HL-60 (cell line): ENCODE results near the gene LIPE.

Experiments used
- DNase-seq, 2 experiments: peaks; one replicate each; pipeline ENCODE4 v3.0.0-alpha.2; 2010 to 2020; ENCODE audit warnings: low read depth in 1 of 2, low spot score in 1 of 2
- H3K27ac ChIP-seq: fragments of 250-450 bp; sonication (Bioruptor Pico); replicated peaks from 2 replicates; pipeline ENCODE4 v1.5.1; 2020; ENCODE audit warnings: mild to moderate bottlenecking, moderate library complexity
- H3K27me3 ChIP-seq: fragments of 250-450 bp; sonication (Bioruptor Pico); 2 replicates; pipeline ENCODE4 v1.5.1; 2021; ENCODE audit warnings: mild to moderate bottlenecking, moderate library complexity; ENCODE audit not compliant: insufficient read depth, poor library complexity, severe bottlenecking
- H3K4me3 ChIP-seq: replicated peaks from 2 replicates; pipeline ENCODE4 v1.5.1; 2011; ENCODE audit warnings: mild to moderate bottlenecking, control low read depth, low read length; ENCODE audit not compliant: insufficient read depth
- GABPA ChIP-seq: IDR thresholded peaks from 2 replicates; pipeline ENCODE4 v1.6.1; 2012; ENCODE audit warnings: low read depth
- POLR2AphosphoS5 ChIP-seq: IDR thresholded peaks from 2 replicates; pipeline ENCODE4 v1.6.1; 2012; ENCODE audit warnings: low read depth
- SPI1 ChIP-seq: IDR thresholded peaks from 2 replicates; pipeline ENCODE4 v1.6.1; 2012; ENCODE audit warnings: low read depth, mild to moderate bottlenecking, borderline replicate concordance
- TF ChIP-seq, protein P1 (sequence below): IDR thresholded peaks from 2 replicates; pipeline ENCODE4 v1.6.1; 2012; ENCODE audit warnings: low read depth; ENCODE audit not compliant: insufficient replicate concordance
- TF ChIP-seq, protein P2 (sequence below): IDR thresholded peaks from one replicate; pipeline ENCODE4 v1.5.1; 2011; ENCODE audit warnings: low read length, control low read depth, inconsistent platforms; ENCODE audit not compliant: insufficient read depth

Gene LIPE

DNA sequence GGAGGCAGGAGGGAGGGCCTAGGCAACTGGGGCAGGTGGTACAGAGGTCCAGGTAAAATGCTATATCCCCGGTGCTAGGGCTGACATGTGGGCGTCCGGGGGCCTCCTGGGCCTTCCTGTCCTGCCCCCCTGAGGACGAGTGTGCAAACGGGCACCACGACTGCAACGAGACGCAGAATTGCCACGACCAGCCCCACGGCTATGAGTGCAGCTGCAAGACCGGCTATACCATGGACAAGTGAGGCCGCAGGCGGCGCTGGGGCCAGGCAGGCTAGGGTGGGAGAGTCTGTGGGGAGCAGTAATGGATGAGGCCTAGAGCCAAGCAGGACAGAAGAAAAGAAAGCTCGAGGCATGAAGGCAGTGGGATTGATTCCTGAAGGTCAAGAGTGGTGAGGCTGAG, 58.4 kb downstream of the LIPE start:
- TF ChIP-seq, protein P1, sequence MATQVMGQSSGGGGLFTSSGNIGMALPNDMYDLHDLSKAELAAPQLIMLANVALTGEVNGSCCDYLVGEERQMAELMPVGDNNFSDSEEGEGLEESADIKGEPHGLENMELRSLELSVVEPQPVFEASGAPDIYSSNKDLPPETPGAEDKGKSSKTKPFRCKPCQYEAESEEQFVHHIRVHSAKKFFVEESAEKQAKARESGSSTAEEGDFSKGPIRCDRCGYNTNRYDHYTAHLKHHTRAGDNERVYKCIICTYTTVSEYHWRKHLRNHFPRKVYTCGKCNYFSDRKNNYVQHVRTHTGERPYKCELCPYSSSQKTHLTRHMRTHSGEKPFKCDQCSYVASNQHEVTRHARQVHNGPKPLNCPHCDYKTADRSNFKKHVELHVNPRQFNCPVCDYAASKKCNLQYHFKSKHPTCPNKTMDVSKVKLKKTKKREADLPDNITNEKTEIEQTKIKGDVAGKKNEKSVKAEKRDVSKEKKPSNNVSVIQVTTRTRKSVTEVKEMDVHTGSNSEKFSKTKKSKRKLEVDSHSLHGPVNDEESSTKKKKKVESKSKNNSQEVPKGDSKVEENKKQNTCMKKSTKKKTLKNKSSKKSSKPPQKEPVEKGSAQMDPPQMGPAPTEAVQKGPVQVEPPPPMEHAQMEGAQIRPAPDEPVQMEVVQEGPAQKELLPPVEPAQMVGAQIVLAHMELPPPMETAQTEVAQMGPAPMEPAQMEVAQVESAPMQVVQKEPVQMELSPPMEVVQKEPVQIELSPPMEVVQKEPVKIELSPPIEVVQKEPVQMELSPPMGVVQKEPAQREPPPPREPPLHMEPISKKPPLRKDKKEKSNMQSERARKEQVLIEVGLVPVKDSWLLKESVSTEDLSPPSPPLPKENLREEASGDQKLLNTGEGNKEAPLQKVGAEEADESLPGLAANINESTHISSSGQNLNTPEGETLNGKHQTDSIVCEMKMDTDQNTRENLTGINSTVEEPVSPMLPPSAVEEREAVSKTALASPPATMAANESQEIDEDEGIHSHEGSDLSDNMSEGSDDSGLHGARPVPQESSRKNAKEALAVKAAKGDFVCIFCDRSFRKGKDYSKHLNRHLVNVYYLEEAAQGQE, result no peak
- TF ChIP-seq, protein P2, sequence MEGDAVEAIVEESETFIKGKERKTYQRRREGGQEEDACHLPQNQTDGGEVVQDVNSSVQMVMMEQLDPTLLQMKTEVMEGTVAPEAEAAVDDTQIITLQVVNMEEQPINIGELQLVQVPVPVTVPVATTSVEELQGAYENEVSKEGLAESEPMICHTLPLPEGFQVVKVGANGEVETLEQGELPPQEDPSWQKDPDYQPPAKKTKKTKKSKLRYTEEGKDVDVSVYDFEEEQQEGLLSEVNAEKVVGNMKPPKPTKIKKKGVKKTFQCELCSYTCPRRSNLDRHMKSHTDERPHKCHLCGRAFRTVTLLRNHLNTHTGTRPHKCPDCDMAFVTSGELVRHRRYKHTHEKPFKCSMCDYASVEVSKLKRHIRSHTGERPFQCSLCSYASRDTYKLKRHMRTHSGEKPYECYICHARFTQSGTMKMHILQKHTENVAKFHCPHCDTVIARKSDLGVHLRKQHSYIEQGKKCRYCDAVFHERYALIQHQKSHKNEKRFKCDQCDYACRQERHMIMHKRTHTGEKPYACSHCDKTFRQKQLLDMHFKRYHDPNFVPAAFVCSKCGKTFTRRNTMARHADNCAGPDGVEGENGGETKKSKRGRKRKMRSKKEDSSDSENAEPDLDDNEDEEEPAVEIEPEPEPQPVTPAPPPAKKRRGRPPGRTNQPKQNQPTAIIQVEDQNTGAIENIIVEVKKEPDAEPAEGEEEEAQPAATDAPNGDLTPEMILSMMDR, result no peak
- TF ChIP-seq POLR2AphosphoS5 (no peak), SPI1 (no peak), GABPA (no peak)
- Histone ChIP-seq H3K4me3 (no peak overlapping the region), H3K27ac (no peak overlapping the region), H3K27me3 (no peaks in the 10 kb centered on the region)
- no peak for DNase-seq

DNA sequence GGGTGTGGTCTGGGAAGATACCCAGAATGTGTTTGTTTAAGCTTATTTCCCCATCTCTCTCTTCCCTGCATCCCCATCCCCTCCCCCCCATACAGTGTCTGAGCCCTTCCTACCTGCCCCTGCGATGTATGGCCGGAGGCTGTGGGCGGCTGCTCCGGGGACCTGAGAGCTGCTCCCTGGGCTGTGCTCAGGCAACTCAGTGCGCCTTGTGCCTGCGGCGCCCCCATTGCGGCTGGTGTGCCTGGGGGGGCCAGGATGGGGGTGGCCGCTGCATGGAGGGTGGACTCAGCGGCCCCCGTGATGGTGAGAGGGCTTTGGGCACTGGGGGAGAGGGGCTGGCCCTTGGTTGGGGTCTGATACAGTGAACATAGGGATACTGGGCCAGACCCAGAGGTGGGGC, 58.8 kb downstream of the LIPE start:
- H3K27me3 ChIP-seq, result no peaks in the 10 kb centered on the region
- no peak for TF ChIP-seq SPI1
- TF ChIP-seq, protein P2, result no peak
- TF ChIP-seq, protein P1, result no peak
- H3K4me3 ChIP-seq, result no peak overlapping the region
- DNase-seq, result no peak
- no peak overlapping the region for H3K27ac ChIP-seq

DNA sequence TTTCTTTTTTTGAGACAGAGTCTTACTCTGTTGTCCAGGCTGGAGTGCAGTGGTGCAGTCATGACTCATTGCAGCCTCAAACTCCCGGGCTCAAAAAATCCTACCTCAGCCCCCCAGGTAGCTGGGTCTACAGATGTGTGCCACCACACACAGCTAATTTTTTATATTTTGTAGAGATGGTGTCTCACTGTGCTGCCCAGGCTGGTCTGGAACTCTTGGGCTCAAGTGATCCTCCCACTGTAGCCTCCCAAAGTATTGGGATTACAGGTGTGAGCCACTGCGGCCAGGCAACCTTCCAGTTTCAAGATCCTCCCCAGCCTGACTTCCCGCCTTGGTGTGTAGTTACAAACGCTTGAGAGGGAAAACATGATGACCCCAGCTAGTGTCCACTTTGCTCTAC, 59.3 kb downstream of the LIPE start:
- Histone ChIP-seq H3K27ac (no peak overlapping the region), H3K27me3 (no peaks in the 10 kb centered on the region), H3K4me3 (no peak overlapping the region)
- TF ChIP-seq, protein P1, result no peak
- no peak for TF ChIP-seq SPI1
- TF ChIP-seq GABPA, result no peak
- TF ChIP-seq, protein P2, result no peak
- TF ChIP-seq POLR2AphosphoS5, result no peak
- DNase-seq, result no peak
